NCI-H774 (cell line): ENCODE results near the gene PCDHGC5.

Experiments used
- DNase-seq: peaks from one replicate; lab custom pipeline; 2025; lab: John Stamatoyannopoulos, UW

PCDHGC5 gene

DNA sequence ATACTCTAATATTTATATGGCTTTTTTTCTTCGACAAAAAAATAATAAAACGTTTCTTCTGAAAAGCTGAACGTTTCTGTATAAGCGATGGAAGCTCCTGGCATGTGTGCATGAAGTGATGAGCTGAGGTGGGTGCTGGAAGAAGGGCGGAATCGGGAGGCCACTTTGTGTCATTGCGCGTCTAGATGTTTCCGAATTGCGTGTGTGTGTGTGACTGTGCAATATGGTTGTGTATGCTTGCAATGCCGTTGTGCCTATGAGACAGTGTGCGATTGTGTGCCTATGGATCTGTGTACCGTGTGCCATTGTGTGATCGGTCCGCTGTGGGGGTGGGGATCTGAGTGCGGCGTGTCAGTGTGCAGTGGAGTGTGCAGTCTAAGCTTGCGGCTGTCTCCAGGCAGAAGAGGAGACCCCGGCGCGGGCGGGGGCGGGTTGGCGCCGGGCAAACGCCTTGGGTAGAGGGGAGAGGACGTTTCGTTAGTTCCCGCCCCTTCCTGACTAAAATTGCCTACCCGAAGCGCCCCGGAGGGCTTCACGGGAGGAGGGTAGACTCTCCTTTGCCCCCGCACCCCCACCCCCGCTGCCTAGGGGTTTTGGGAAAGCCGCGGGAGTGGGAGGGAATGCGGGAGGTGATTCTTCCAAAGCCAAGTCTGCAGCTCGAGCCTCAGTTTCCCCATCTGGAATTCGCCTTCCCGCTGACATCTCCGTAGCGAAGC is 24.2 kb downstream of the PCDHGC5 start:
- DNase-seq, result no peak

DNA sequence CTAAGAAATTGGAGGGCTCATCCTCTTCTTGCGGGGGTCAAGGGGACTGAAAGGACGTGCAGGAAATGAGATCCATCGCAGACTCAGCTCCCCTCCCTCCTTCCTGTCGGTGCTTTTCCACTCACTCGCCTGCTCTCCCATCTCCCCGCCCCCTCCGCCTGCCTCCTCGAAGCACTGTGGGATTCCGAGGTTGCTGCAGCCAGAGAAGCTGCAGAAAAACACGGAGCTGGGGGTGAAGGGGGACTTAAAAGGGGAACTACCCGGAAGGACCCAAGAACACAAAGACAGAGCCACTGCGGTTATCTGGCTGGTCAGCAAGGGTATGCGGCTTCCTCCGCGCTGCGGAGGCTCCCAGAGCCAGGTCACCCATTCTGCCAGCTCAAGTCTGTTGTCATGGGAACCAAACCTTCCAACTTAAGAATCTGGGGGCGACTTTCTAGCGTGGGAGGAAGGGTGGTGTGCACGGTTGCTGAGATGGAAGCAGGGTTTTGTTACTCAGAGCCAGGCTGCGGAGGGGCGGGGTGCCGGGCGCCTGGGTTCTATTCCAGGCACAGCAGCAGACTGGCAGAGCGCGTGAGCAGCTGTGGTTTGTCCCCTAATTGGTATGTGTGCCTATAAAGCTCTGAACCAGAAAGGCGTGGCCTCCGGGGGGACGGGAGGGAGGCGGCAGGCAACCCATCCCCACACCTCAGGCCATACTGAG is 24.9 kb downstream of the PCDHGC5 start:
- DNase-seq, result no peak

DNA sequence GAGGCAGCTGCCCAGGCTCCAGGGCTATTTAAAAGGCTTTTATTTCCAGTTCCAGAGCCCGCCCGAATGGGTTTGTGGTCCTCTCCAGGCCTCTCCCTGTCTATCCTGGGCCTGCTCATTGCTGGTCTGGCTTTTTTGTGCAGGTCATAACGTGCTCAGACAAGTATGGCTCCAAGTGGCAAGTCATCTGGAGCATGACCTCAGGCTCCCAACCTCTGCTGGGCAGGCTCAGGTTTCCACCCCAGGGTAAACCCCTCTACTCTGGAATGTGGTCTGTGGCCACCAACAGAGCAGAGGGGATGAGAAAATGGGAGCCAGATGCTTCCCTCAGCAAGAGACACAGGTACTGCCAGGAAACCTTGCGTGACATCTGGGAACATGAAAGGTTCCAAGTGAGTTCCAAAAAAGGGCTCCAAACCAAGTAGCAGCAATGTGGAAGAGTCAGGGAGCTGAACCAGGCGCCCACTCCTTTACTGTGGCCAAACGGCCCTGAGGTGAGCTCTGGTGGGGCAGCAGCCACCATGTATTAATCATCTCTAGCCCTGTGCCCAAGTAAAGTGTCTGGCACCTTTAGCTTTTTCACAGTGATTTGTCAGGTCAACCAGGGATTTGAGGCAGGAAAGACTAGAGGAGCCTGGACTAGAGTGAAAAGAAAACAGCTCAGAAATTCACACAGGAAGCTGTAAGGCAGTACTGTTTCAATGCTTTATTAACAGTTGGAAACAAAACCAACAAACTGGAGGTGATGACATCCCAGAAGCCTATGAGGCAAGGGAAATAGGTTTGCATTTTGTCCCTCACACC is 25.7 kb downstream of the PCDHGC5 start:
- no peak for DNase-seq

DNA sequence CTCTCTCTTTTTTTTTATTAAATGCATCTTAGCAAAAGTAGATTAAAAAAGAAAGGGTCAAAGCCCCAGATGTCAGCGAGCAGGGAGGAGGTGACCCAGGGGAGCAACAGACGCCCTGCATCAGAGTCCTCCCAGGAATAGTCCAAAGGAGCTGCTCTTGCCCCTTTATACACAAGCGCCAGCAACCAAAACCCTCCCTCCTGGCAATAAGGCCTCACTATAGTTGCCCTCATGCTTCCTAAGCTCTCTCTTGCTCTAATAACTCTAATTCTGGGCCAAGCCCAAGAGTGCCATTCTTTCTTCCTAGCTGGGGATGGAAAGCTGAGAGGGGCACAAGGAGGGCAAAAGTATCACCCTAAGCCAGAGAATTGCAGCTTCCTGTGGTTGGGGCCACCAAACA is 26.3 kb downstream of the PCDHGC5 start:
- DNase-seq, result no peak

DNA sequence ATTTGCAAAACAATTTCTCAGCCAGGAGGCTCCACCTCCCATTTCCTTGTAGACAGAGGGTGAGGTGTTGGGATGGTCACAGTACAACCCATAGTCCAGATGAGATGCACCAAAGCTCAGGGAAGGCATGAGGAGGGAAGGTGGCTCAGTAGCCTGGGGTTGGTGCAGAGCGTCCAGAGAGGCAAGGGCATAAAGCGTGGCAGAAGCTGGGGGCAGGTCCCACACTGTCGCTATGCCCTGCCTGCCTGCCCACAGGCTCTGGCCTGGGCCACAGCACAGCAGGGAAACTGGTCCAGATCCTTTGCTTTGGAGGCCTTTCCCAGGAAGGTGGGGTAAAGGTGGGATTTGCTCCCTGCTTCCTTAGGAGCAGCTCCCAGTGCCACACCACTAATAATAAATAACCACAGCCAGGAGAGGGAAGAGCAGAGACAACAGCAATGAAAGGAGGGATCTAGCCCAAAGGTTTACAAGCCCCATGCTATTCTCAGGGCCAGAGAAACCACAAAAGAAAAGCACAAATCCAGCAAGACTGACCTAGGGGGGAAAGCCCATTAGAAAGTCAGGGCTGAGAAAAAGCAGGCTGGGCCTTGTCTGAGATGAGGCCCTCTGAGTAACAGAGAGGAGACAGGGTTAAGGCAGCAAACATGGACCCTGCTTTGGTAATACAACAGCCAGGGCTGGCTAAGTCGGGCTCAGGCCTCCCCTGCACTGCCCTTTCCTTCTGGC is 27.2 kb downstream of the PCDHGC5 start:
- DNase-seq, result no peak

DNA sequence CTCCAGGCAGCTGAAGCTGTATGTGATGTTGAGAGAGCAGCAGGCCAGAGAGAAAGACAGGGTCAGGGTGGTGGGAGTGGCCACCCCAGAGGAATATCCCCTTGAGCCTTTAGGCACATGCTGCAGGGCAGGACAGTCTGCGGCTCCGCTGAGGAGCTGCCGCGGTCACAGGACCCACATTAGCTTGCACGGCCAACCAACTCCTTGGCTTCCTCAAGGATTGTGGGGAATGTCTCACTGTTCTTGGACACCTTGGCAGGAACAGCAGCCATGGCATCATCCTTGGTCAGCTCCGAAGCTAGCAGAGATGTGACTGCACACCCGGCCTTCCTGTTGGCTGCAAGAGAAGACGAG is 27.8 kb downstream of the PCDHGC5 start:
- no peak for DNase-seq

DNA sequence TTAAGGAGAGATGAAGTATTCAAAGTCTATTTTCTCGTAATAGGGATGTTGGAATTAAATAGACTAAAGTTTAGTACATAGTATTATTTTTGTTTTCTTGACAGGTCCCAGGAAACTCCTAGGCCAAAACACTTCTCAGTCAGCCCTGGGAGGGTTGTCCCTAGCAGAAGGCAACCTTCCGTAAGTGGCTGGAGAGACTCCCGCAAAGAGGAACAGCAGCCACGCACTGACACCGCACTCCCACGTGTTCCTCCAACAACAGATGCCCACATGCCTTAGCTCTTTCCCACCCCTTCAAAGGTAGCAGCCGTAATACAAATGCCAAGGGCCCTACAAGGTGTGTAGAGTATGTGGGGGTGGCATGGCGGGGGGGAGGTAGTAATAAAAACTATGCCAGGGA is 28.4 kb downstream of the PCDHGC5 start:
- DNase-seq, result no peak

DNA sequence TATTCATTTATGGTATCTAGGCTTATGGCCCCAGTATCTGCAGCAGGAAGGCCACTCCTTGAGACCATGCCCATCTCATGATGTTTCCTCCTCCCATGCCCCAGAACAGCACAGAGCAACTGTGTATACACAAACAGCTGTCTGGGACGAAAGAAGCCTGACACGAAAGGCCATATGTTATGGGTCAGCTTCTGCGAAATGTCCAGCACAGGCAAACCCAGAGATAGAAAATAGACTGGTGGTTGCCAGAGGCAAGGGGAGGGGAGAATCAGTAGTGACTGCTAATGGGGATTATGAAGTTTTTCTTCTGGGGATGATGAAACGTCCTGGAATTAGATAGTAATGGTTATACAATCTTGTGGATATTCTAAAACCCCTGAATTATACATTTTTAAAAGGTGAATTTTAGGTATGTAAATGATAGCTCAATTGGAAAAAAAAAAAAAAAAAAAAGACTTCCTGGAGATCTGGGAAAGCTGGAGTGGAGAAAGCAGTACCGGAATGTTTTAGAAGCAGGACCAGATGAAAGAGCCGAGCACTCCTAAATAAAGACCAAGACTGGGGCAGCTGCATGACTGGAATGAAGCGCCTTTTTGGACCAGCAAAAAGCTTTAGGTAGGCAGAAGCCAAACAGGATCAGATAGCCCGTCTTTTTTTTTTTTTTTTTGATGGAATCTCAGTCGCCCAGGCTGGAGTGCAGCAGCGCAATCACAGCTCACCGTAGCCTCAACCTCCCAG is 29.2 kb downstream of the PCDHGC5 start:
- DNase-seq, result no peak

DNA sequence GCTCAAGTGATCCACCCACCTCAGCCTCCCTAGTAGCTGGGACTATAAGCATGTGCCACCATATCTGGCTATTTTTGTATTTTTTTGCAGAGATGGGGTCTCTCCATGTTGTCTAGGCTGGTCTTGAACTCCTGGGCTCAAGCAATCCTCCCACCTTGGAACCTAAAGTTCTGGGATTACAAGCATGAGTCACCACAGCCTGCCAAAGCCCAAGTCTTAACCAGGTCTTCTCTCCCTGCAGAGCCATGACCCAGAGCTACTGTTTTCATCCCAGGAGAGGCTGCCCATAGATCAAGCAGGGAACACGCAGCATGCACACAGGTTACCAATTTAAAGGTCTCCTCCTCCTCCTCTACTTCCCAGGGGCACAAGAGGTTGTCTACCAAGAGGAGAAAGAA is 29.7 kb downstream of the PCDHGC5 start:
- DNase-seq, result no peak

DNA sequence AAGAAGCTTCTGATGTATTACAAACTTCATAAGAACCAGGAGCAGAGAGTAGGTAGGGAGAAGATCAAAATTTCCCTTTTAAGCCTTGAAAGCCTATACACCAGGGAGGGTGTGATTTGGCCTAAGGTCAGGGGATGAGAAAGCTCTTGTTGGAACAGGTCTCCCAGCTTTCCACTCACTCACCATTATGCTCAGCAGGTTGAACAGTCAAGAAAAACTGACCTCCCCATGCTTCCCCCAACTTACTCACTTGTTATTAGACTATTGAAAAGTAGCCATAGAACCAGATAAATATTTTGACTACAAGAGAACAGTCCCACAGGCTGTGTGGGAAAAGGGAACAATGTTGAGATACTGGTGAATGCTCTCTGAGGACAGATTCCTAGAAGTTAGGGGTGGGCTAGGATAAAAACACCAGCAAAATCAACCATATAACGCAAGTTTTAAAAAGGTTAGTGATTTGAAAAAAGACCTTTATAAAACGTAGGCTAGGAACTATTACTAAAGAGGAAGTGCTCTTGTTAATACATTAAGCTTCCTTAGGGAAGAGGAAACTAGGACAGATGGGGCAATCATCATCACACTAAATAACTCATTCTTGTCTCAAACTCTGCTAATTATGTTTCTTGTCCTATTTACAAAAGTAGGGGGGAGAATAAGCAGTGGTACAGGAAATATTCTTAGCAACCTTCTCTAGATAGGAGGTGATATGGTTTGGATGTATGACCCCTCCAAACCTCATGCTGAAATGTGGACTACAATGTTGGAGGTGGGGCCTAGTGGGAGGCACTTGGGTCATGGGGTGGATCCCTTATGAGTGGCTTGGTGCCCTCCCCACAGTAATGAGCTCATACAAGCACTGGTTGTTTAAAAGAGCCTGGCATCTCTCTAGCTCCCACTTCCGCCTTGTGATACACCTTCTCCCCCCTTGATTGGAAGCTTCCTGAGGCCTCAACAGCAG is 31.0 kb downstream of the PCDHGC5 start:
- no peak for DNase-seq

DNA sequence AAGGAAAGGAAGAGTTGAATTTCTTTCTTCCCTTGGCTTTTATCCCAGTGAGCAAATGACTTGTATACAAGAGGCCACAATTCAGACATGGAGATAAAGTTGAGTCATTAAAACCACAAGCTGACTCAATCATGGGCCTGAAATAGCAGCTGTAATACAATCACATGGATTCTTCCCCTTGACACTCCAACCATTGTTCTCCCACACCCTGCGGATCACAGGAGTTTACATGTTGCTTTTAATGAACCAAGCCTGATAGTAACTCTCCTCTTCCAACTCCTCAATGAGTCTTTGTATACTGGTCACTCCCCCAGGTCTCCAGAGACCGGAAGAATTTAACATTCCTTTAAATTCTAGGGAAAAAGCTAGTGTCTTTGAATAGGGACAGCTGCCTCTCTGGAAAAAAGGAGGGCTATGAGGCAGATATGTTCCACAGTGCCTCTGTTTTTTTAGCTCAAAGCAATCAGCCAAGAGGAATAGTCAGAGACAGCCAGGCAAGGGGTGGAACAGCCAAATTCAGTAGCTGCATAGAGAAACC is 32.4 kb downstream of the PCDHGC5 start:
- no peak for DNase-seq

DNA sequence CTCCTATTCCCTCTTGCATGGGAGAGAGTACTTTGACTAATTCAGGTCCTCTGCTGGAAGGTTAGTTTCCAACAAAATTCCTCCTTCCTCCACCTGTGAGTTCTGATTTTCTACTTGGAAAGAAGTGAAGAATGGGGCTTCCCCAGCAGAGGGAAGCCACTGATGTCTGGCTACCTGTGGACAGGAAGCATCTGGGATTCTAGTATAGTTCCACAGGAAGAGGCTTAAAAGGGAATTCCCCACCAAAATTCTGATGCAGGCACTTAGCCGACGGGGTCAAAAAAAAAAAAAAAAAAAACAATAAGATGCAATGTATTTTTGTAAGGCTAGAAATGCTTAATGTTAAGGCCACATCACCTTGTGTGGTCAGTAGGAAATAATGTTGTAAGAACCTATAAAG is 33.4 kb downstream of the PCDHGC5 start:
- no peak for DNase-seq

DNA sequence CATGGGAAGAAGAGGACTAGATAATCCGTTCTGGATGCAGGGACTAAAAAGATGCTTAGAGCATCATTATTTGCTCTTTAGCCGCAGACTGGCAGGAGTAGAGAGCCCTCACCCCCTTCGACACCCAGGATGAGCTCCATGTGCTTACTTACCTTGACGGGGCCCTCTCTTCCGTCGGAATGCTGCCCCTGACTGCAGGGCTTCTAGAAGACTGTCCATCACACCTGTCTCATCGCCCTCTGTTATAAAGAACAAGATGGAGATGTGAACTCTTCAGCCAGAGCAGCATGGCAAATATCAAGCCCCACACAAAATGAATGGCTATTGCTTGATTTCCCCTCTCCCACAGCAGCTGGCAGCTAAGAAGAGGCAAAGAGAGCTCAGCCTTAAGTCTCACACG is 35.1 kb downstream of the PCDHGC5 start:
- no peak for DNase-seq

DNA sequence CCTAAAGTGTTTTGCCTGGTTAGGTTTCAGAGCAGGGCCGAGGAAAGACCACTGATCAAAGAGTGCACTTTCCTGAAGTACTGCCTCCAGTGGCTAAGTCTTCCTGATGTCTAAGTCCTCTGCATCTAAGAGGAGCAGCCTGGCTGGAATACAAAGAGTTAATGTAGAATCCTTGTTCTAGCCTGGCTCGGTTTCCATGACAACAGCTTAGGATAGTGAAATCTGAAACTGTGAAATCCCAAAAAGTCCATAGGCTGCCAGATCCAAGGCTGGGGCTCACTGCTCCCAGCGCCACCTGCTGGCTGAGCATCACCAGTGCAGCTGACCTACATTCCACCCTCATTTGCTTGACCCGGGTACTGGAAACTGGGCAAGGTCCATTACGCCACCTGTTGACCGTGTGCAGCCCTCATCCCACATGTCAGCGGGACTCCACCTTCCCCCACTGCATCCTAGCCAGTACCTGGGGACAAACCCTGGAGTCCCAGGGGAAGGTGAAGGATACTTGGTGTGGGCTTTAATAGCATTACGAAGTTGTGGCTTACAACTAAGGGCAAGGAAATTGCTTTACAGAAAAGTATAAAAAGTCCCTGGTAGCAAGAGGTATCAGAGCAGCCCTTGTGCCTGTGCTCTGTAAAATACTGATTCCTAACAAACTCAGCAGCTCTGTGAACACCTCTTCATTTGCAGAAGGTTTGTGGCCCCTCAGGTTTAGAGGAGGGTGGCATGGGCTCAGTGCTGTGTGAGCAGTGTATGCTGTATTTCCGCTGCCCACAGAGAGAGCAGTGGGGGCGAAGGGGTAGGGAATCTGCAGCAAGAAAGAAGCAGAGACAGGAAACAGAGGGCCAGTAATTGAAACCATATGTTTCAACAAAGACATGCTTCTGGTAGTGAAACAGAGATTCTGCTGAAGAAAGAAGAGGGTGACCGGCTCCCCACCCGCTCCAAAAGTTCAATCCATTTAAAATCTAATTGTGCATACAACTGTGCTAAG is 36.0 kb downstream of the PCDHGC5 start:
- DNase-seq, result peak; percentile 77

DNA sequence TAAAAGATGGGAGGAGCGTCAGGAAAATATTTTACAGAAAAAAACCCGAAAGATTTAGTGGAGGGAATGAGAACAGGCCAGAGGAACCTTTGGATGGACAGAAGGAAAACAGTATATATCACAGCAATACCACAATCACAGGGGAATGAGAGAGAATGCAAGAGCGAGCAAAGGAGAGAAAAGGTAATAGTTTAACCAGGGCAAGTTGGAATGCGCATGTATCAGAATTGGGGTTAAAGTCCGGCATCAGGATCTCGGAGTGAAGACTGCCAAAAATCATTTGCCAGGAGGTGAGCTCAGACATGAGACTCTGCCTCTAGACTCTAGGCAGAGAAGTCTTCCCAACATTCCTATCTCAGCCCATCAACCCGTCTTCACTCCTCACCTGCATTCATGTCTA is 36.8 kb downstream of the PCDHGC5 start:
- DNase-seq, result no peak

DNA sequence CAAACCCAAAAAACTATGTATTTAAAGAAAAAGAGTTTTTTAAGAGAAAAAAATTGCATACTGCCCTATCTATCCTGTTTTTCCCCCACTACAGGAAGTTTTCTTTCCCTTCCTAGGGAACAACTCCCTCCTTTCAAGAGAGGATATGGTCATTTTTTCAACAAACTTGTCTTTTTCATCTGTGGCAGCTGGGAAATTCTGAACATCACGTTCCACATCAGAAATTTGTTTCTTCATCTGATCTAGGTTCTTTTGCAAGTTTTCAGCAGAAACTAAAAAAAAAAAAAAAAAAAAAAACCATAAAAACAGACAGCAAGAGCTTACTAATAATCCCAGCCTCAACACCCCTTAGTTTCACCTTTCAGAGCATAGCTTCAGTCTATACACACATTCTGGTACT is 38.5 kb downstream of the PCDHGC5 start:
- DNase-seq, result no peak

DNA sequence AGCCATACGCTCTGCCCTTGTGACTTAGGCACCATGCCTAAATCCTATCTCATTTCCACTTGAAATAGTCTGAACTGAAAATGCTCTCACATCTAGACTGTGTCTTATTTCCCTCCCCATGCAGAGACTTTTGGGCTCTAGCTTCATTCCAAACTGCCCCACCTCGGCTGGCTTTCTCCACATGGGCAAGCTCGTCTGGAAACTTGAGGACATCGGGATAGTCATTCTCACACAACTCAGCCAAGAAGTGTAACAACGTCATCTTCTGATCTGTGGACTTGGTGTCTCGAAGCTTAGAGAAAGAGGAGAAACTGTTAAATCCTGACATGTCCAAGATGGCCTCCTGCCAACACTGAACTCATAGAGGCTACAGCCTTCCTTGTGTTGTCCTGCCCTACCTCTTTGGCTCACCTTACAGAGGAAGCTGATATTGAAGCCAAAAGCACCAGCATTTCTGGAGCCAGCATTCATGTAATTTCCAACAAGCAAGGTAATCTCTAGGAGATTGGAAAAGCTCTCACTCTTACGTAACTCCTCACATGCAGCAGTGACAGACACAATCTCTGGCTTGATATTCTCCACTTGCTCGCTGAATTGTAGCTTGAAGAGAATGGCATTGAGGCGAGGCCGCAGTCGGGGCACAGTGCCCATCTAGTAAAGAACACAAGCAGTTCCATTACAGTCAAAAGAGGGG is 39.6 kb downstream of the PCDHGC5 start:
- no peak for DNase-seq

DNA sequence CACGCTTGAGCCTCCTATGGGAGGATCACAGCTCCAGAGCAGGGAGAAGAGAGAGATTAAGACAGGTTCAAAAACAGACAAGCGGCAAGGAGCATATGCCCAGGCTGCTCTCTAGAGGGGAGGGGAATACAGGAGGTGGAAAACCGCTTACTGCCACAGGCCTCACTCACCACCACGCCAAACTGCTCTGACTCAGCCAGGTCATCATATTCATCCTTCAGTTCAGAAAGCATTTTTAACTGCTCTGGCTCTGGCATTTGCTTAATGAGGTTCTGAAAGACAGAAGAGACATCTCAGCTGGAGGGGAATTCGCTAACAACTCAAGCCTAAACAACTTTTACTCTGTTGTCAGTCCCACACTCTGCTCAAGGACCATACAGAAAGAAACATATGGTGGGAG is 40.1 kb downstream of the PCDHGC5 start:
- DNase-seq, result no peak
